HFF-Myc (cell line): ENCODE data around the gene ARHGAP33.
"Not testable (repeated sequence)": the region's sequence is repeated elsewhere in the genome, so short reads cannot be mapped to it uniquely, and the experiment has no call there.

ENCODE experiments used
- DNase-seq: peaks from one replicate; pipeline ENCODE4 v3.0.0-alpha.2; 2011; ENCODE audit warnings: low read depth; ENCODE audit errors: extremely low read depth
- H3K4me3 ChIP-seq: replicated peaks from 2 replicates; pipeline ENCODE4 v1.5.1; 2011; ENCODE audit warnings: low read depth, mild to moderate bottlenecking, control low read depth, low read length
- CTCF ChIP-seq: IDR thresholded peaks from 2 replicates; pipeline ENCODE4 v1.5.1; 2012; ENCODE audit warnings: mild to moderate bottlenecking, low read depth, low read length, control low read depth; ENCODE audit errors: missing control alignments

The ARHGAP33 gene

GRCh38 chr19:35789978-35790944 is 14.9 kb downstream of the ARHGAP33 start:
- DNase-seq = no peak
- TF ChIP-seq CTCF = no peak
- no peak overlapping the region for H3K4me3 ChIP-seq

- no peak overlapping the region for H3K4me3 ChIP-seq
- peak; percentile 10 for TF ChIP-seq CTCF
- no peak for DNase-seq
Measured at GRCh38 chr19:35790981-35791813, 15.8 kb downstream of the ARHGAP33 start.

GRCh38 chr19:35791814-35792279 is 16.5 kb downstream of the ARHGAP33 start:
- H3K4me3 ChIP-seq = no peak overlapping the region
- TF ChIP-seq CTCF = no peak
- no peak for DNase-seq

GRCh38 chr19:35792312-35792711 is 16.9 kb downstream of the ARHGAP33 start:
- DNase-seq = no peak
- no peak for TF ChIP-seq CTCF
- H3K4me3 ChIP-seq = no peak overlapping the region

- DNase-seq = no peak
- no peak for TF ChIP-seq CTCF
- no peak overlapping the region for H3K4me3 ChIP-seq
Measured at GRCh38 chr19:35792888-35793287, 17.5 kb downstream of the ARHGAP33 start.

GRCh38 chr19:35793381-35794165 is 18.2 kb downstream of the ARHGAP33 start:
- TF ChIP-seq CTCF = no peak

GRCh38 chr19:35795564-35795963 is 20.2 kb downstream of the ARHGAP33 start:
- not testable (repeated sequence) for DNase-seq, H3K4me3 ChIP-seq

More at GRCh38 chr19:35793381-35794165, 18.2 kb downstream of the ARHGAP33 start:
- DNase-seq = no peak
- no peak overlapping the region for H3K4me3 ChIP-seq
